Astrocyte of the cerebellum (primary cell): ENCODE measurements around the gene IQSEC3.

Experiments
- DNase-seq: peaks from one replicate; pipeline ENCODE4 v3.0.0-alpha.2; 2011; ENCODE audit warnings: low read depth
- H3K4me3 ChIP-seq: 2 replicates; pipeline ENCODE4 v1.5.1; 2011; ENCODE audit warnings: mild to moderate bottlenecking, low read depth, low read length, moderate library complexity
- CTCF ChIP-seq: IDR thresholded peaks from 2 replicates; pipeline ENCODE4 v1.5.1; 2012; ENCODE audit warnings: low read length, low read depth, moderate library complexity, mild to moderate bottlenecking; ENCODE audit errors: missing control alignments
- in situ Hi-C: cut with HindIII; loops from 2 replicates; pipeline ENCODE4 v1.10.0; 2017; ENCODE audit warnings: low sequenced_read_pairs

IQSEC3 gene

GRCh38 chr12:221736-222135 is 155.2 kb downstream of the IQSEC3 start:
- in situ Hi-C loops, result no loop called here
- no peak overlapping the region for H3K4me3 ChIP-seq
- DNase-seq, result no peak
- no peak for TF ChIP-seq CTCF

DNA sequence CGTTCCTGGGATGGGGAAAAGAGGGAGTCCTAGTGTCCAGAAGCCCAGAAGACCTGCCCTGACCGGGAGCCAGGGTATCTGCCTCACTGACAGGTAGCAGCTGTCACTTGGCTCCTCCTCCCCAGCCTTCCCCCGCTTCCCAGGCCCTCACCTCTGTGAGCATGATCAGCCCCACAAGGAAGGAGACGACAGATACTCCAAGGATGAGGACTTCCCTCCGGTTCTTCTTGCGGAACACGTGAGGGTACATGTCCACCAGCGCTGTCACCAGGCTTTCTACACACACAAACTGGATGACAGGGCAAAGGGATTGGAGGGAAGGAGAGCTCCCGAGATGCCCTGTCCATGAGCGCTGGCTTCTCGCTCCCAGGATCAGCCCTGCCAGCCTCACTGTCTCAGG is 157.3 kb downstream of the IQSEC3 start:
- TF ChIP-seq CTCF, result no peak
- in situ Hi-C loops, result no loop called here
- no peak overlapping the region for H3K4me3 ChIP-seq
- DNase-seq, result no peak

GRCh38 chr12:224330-224729 is 157.8 kb downstream of the IQSEC3 start:
- H3K4me3 ChIP-seq, result no peak overlapping the region
- TF ChIP-seq CTCF, result no peak

DNA sequence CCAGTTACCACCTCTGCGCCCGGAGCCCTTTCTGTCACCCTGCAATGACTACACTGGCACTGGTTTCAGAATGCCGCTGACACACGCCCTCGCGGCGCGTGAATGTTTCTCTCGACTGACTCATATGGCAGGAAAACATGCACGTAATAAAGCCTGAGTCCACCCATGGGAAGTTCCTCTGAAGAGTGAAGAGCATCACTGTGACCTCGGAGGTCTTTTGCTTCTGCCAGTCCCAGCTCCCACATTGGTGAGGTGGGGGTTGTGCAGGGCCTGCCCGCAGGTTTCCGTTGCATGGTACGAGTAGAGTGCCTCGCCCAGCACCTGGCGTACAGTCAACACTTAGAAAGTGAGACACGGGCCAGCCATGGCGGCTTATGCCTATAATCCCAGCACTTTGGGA is 158.4 kb downstream of the IQSEC3 start:
- no peak for DNase-seq
- in situ Hi-C loops, result no loop called here
- no peak overlapping the region for H3K4me3 ChIP-seq
- TF ChIP-seq CTCF, result no peak

More at GRCh38 chr12:224330-224729, 157.8 kb downstream of the IQSEC3 start:
- in situ Hi-C loops, result no loop called here
- no peak for DNase-seq

DNA sequence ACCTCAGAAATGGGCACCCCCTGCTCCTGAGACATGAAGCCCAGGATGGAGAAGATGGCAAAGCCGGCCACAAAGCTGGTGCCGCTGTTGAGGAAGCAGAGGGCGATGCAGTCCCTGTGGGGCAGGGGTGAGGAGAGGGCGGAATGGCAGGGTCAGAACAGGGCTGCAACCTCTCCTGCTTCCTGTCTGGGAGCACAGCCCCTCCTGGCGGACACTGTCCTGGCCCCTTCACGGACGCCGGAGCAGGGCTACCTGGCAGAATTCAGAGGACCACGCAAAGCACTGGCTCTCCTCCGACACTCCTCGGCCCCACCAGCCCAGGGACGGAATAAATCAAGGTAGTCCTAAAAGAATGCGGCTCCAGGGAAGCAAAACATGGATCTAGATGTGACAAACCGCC is 159.8 kb downstream of the IQSEC3 start:
- in situ Hi-C loops, result no loop called here
- TF ChIP-seq CTCF, result no peak
- H3K4me3 ChIP-seq, result no peak overlapping the region
- DNase-seq, result no peak

DNA sequence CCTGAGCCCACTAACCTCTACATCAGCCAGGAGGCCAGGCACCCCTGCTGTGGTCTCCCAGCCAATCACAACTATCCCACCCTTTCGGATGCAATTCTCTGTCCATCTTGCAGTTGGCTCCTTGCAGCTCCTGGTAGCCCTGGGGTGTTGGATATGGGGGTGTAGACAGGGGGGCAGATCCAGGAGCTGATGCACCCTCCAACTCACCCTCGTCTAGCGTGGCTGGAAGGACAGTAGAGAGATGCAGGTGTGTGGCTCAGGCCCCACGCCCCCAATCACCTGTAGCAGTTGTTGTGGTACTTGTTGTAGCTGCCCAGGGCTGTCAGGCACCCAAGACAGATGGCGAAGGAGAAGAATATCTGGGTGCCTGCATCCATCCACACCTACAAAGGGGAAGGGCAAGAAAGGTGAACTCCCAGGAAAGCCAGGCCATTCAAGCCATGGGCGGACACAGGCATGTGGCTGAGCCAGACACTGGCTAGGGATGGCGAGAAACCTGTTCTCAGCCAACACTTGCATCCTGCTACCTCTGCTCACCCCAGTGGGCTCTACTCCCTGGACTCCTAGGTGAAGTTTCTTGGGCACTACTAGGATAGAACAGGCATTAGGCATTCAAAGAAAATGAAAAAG is 160.8 kb downstream of the IQSEC3 start:
- TF ChIP-seq CTCF, result no peak
- no peak overlapping the region for H3K4me3 ChIP-seq
- in situ Hi-C loops, result no loop called here
- no peak for DNase-seq
